Non-pigmented ciliary epithelial cell (primary cell): ENCODE measurements around the gene ANK2.
A peak's percentile ranks its signal among the peaks of the same experiment; 100 is the strongest.
"Not testable (repeated sequence)": the region's sequence is repeated elsewhere in the genome, so short reads cannot be mapped to it uniquely, and the experiment has no call there.

ENCODE experiments used
- DNase-seq: peaks from one replicate; pipeline ENCODE4 v3.0.0-alpha.2; 2010; ENCODE audit warnings: low read depth

ANK2 gene

GRCh38 chr4:113209652-113210320 is 160.3 kb downstream of the ANK2 start:
- DNase-seq, result no peak

- no peak for DNase-seq
Measured at GRCh38 chr4:113212613-113213012, 163.2 kb downstream of the ANK2 start.

DNA sequence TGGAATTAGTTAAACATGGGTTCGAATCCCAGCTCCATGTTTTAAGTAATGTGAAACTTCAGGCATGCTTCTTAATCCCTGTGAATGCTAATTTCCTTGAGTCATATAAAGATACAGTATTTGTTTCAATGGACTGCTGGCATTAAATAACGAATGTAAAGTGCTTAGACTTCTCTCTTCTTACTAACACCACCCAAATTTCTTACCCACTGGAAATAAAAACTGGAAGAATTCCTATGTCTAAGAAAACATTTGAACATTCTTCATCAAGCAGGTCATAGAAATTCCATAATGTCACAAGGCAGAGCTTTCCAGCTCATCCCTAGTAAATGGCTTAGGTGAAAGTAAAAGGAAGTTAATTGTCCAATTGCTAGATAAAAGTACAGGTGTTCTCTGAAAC is 172.5 kb downstream of the ANK2 start:
- peak; percentile 24 for DNase-seq

GRCh38 chr4:113222471-113222870 is 173.0 kb downstream of the ANK2 start:
- DNase-seq, result peak; percentile 49

DNA sequence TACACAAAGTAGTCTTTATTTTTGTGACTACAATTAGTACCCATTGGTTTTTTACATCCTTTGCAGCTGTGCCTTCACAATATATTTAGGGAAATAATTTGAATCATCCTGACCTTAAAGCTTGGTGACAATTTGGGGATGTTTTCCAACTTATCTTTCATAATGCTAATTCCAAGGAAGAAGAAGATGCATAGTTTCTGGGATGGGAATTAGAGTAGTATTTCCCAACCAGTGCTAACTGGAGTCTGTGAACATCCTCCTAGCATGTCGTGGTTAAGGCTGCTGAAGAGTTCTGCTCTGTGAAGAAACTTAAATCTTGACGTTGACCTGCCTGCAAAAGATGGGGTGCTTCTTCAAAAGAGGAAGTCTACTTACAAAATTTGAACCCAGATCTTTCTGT is 173.5 kb downstream of the ANK2 start:
- no peak for DNase-seq

DNA sequence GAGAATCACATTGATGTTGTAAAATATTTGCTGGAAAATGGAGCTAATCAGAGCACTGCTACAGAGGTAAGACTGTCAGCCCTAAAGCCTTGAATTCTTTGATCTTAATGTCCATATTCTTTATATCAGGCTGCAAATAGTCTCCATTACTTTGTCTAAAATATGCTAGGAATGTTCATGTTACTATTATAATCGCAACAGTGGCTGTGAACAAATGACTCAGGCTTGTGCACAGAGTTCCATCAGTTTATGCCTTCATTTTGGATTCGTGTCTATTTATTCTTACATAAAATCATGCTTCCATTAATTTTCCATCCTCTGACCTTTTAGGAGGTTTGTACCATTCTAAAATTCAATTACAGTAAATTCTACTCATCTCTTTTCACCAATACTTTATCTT is 182.7 kb downstream of the ANK2 start:
- DNase-seq, result no peak

- DNase-seq, result no peak
Measured at GRCh38 chr4:113236916-113237315, 187.5 kb downstream of the ANK2 start.

- no peak for DNase-seq
Measured at GRCh38 chr4:113243312-113243711, 193.9 kb downstream of the ANK2 start.

DNA sequence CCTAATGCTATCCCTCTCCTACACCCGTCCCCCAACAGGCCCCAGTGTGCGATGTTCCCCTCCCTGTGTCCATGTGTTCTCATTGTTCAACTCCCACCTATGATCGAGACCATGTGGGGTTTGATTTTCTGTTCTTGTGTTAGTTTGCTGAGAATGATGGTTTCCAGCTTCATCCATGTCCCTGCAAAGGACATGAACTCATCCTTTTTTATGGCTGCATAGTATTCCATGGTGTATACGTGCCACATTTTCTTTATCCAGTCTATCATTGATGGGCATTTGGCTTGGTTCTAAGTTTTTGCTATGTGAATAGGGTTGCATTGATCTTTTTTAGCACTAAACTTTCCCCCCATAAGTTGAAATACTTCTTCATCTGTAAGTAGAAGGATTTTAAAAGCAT is 195.3 kb downstream of the ANK2 start:
- not testable (repeated sequence) for DNase-seq

DNA sequence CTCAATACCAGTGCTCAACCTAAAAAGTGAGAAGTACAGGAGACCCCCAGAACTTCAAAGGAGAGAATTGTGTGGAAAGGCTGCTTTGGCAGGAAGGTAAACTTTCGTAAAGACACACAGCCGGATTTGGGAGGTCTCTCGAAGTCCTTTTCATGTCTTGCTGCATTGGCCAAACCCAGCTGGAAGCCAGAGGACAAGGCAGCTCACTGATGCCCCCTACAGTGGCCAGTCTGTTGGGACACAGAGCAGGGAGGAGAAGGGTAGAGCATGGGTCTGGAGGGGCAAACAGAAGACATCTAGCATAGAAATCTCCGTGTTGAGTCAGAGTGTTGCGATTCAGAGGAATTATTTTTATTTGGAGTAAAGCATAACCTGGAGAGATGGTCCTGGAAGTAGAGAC is 198.9 kb downstream of the ANK2 start:
- DNase-seq, result no peak

- no peak for DNase-seq
Measured at GRCh38 chr4:113255628-113256027, 206.2 kb downstream of the ANK2 start.

- DNase-seq, result peak; percentile 53
Measured at GRCh38 chr4:113256946-113257345, 207.5 kb downstream of the ANK2 start.

DNA sequence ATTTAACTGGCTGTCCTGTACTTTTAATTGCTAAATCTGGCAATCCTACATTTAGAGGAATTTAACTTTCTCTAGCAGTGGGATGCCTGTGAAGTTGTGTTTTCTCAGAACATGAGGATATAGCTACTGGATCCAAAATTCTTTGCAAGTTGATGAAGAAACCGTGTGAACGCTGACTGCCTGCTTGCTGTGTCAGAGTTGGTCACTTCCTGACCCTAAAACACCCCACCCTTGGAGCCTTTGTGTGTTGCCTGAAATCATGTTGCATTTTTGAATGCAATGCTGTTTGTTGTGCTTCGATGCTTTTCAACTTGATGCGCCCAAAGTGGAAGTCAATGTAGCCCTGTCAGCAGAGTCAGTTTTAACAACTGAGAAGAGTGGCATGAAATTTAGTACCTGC is 211.2 kb downstream of the ANK2 start:
- DNase-seq, result no peak

- no peak for DNase-seq
Measured at GRCh38 chr4:113263274-113263673, 213.8 kb downstream of the ANK2 start.

- DNase-seq, result no peak
Measured at GRCh38 chr4:113270520-113271319, 221.3 kb downstream of the ANK2 start.

DNA sequence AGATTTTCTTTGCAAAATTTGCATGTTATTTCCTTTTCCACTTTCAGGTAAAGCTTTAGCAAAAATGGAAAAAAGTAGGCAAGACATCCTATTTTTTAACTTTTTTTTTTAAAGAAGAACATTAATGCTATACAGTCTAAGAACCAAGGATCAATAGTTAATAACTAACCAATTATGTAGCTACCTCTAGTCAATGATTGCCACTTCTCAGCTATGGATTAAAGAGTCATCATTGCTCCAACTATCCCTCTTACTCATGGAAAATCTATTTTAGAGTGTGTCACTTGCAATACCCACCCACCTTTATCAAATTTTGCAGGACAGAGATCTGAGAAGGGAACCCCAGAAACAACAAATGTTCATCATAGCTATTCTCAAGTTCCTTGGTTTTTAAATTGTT is 223.1 kb downstream of the ANK2 start:
- DNase-seq, result no peak

- DNase-seq, result no peak
Measured at GRCh38 chr4:113273721-113274220, 224.3 kb downstream of the ANK2 start.

GRCh38 chr4:113276464-113277170 is 227.2 kb downstream of the ANK2 start:
- no peak for DNase-seq

GRCh38 chr4:113278324-113278934 is 229.0 kb downstream of the ANK2 start:
- DNase-seq, result no peak

GRCh38 chr4:113285501-113285900 is 236.0 kb downstream of the ANK2 start:
- no peak for DNase-seq

DNA sequence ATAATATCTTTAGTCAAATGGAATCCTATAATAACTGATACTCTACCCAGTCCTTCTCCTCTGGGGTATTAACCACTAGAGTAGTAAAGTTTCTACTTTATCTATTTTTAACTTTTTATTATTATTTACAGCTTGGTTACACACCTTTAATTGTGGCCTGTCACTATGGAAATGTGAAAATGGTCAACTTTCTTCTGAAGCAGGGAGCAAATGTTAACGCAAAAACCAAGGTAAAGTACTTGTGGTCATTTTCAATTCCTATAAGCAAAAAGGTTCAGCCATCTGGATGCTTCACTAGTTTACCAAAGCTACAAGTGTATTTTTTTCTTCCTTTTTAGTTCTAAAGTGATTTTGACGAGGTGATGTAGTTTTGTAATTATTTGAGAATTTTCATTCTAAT is 238.8 kb downstream of the ANK2 start:
- DNase-seq, result no peak

DNA sequence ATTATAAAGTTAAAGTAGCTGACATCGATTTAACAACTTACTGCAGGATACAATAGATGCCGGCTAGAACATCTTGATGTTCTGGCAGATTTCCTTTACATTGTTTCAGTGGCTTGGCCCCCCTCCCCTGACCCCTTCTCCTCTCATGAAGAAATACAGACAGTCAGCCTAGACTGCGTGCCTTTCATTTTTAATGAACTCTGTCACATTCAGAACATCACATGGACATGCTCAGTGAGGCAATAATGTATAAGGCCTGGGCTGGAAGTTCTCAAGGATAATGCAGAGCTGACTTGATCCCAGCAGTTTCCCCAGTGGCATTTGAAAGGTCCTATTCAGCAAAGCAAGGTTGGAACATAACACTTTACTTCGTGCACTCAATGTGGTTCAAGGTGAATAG is 239.2 kb downstream of the ANK2 start:
- DNase-seq, result no peak
